ENCODE data around the gene NOS2. TPM values are rescaled to one million over a fixed set of nuclear protein-coding genes. Genes with fewer than 3 reads are reported as not detected.
"Not testable (repeated sequence)": the region's sequence is repeated elsewhere in the genome, so short reads cannot be mapped to it uniquely, and the experiment has no call there.

Gene NOS2
- total and polyA plus RNA-seq, 2 donors (not counting 1 experiment from before 2014, with no cell fraction given) = under 0.01 TPM; not detected in 1

- no peak for DNase-seq (ENCODE audit: low read depth in 2 of 2)
- Histone ChIP-seq H3K4me2 (ENCODE audit: extremely low read depth, insufficient read depth, low read length) (no peak overlapping the region), H3K27me3 (ENCODE audit: control insufficient read depth, insufficient read depth, low read length) (no peaks in the 10 kb centered on the region), H3K79me2 (ENCODE audit: control insufficient read depth, insufficient read depth, low read length) (no peaks in the 10 kb centered on the region), H3K27ac (ENCODE audit: insufficient read depth, low read length) (no peak overlapping the region), H2AFZ (ENCODE audit: low read length) (no peak overlapping the region), H3K9ac (ENCODE audit: insufficient read depth, low read length) (no peak overlapping the region), H3K9me3 (ENCODE audit: control insufficient read depth, insufficient read depth, low read depth, low read length) (no peaks in the 10 kb centered on the region), H4K20me1 (ENCODE audit: control insufficient read depth, extremely low read depth, insufficient read depth, low read length) (no peaks in the 10 kb centered on the region), H3K36me3 (ENCODE audit: control insufficient read depth, insufficient read depth, low read length) (no peaks in the 10 kb centered on the region), H3K4me1 (ENCODE audit: control insufficient read depth, extremely low read depth, insufficient read depth, low read length) (no peaks in the 10 kb centered on the region), H3K4me3 (replicated peaks in 1 of 4; ENCODE audit: control extremely low read depth in 1 of 4, insufficient read depth in 1 of 4, low read depth in 3 of 4, low read length in 4 of 4) (no peak overlapping the region)
- no peak for TF ChIP-seq EZH2 (IDR thresholded peaks at IDR 0.05; ENCODE audit: low read length, missing control alignments)
- TF ChIP-seq, protein P1, sequence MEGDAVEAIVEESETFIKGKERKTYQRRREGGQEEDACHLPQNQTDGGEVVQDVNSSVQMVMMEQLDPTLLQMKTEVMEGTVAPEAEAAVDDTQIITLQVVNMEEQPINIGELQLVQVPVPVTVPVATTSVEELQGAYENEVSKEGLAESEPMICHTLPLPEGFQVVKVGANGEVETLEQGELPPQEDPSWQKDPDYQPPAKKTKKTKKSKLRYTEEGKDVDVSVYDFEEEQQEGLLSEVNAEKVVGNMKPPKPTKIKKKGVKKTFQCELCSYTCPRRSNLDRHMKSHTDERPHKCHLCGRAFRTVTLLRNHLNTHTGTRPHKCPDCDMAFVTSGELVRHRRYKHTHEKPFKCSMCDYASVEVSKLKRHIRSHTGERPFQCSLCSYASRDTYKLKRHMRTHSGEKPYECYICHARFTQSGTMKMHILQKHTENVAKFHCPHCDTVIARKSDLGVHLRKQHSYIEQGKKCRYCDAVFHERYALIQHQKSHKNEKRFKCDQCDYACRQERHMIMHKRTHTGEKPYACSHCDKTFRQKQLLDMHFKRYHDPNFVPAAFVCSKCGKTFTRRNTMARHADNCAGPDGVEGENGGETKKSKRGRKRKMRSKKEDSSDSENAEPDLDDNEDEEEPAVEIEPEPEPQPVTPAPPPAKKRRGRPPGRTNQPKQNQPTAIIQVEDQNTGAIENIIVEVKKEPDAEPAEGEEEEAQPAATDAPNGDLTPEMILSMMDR (conservative IDR thresholded peaks at IDR 0.05 in 1 of 2, IDR thresholded peaks at IDR 0.05 in 1 of 2; ENCODE audit: low read depth in 1 of 2, low read length in 2 of 2) = no peak
Measured at GRCh38 chr17:27825459-27825858, 25.1 kb upstream of the NOS2 start.

- H3K79me2 ChIP-seq (ENCODE audit: control insufficient read depth, insufficient read depth, low read length) = no peaks in the 10 kb centered on the region
- H3K36me3 ChIP-seq (ENCODE audit: control insufficient read depth, insufficient read depth, low read length) = no peaks in the 10 kb centered on the region
- no peaks in the 10 kb centered on the region for H3K27me3 ChIP-seq (ENCODE audit: control insufficient read depth, insufficient read depth, low read length)
- no peak for DNase-seq (ENCODE audit: low read depth in 2 of 2)
- H3K4me2 ChIP-seq (ENCODE audit: extremely low read depth, insufficient read depth, low read length) = no peak overlapping the region
- no peaks in the 10 kb centered on the region for H3K9me3 ChIP-seq (ENCODE audit: control insufficient read depth, insufficient read depth, low read depth, low read length)
- no peak overlapping the region for H3K4me3 ChIP-seq (replicated peaks in 1 of 4; ENCODE audit: control extremely low read depth in 1 of 4, insufficient read depth in 1 of 4, low read depth in 3 of 4, low read length in 4 of 4)
- no peaks in the 10 kb centered on the region for H3K4me1 ChIP-seq (ENCODE audit: control insufficient read depth, extremely low read depth, insufficient read depth, low read length)
- no peak overlapping the region for H3K9ac ChIP-seq (ENCODE audit: insufficient read depth, low read length)
- no peaks in the 10 kb centered on the region for H4K20me1 ChIP-seq (ENCODE audit: control insufficient read depth, extremely low read depth, insufficient read depth, low read length)
- H3K27ac ChIP-seq (ENCODE audit: insufficient read depth, low read length) = no peak overlapping the region
- no peak overlapping the region for H2AFZ ChIP-seq (ENCODE audit: low read length)
- TF ChIP-seq, protein P1 (conservative IDR thresholded peaks at IDR 0.05 in 1 of 2, IDR thresholded peaks at IDR 0.05 in 1 of 2; ENCODE audit: low read depth in 1 of 2, low read length in 2 of 2) = no peak
- no peak for TF ChIP-seq EZH2 (IDR thresholded peaks at IDR 0.05; ENCODE audit: low read length, missing control alignments)
Measured at GRCh38 chr17:27824745-27825144, 24.4 kb upstream of the NOS2 start.

DNA sequence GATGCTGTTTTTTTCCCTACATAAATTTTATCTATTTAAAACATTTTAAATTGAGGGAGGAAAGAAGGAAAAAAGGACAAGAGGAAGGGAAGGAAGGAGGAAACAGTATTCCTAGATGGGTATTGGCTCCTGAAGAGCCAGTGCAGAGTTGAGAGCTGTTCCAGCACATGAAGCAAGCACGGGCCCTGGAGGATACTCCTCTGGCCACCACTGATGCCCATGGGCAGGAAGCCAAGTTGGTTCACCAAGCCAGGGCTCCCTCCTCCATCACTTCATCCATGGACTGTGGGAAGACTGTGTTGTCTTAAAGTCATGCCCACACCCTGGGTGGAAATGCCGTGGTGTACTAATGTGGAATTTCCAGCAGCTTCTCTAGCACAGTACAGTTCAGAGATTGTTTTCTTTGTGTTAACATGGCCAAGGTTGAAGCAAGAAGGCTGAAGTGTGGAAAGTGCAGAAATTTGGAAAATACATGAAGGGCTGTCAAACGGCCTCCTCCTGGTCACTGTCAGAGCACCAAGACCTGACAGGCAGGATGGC lies 23.9 kb upstream of the NOS2 start:
- H3K4me1 ChIP-seq (ENCODE audit: control insufficient read depth, extremely low read depth, insufficient read depth, low read length) = no peaks in the 10 kb centered on the region
- H3K9ac ChIP-seq (ENCODE audit: insufficient read depth, low read length) = no peak overlapping the region
- no peak overlapping the region for H3K4me3 ChIP-seq (replicated peaks in 1 of 4; ENCODE audit: control extremely low read depth in 1 of 4, insufficient read depth in 1 of 4, low read depth in 3 of 4, low read length in 4 of 4)
- H3K79me2 ChIP-seq (ENCODE audit: control insufficient read depth, insufficient read depth, low read length) = no peaks in the 10 kb centered on the region
- H3K36me3 ChIP-seq (ENCODE audit: control insufficient read depth, insufficient read depth, low read length) = no peaks in the 10 kb centered on the region
- DNase-seq (ENCODE audit: low read depth in 2 of 2) = no peak
- H3K27me3 ChIP-seq (ENCODE audit: control insufficient read depth, insufficient read depth, low read length) = no peaks in the 10 kb centered on the region
- TF ChIP-seq, protein P1 (conservative IDR thresholded peaks at IDR 0.05 in 1 of 2, IDR thresholded peaks at IDR 0.05 in 1 of 2; ENCODE audit: low read depth in 1 of 2, low read length in 2 of 2) = no peak
- TF ChIP-seq EZH2 (IDR thresholded peaks at IDR 0.05; ENCODE audit: low read length, missing control alignments) = no peak
- H3K9me3 ChIP-seq (ENCODE audit: control insufficient read depth, insufficient read depth, low read depth, low read length) = no peaks in the 10 kb centered on the region
- H3K27ac ChIP-seq (ENCODE audit: insufficient read depth, low read length) = no peak overlapping the region
- H4K20me1 ChIP-seq (ENCODE audit: control insufficient read depth, extremely low read depth, insufficient read depth, low read length) = no peaks in the 10 kb centered on the region
- H3K4me2 ChIP-seq (ENCODE audit: extremely low read depth, insufficient read depth, low read length) = no peak overlapping the region
- no peak overlapping the region for H2AFZ ChIP-seq (ENCODE audit: low read length)

DNA sequence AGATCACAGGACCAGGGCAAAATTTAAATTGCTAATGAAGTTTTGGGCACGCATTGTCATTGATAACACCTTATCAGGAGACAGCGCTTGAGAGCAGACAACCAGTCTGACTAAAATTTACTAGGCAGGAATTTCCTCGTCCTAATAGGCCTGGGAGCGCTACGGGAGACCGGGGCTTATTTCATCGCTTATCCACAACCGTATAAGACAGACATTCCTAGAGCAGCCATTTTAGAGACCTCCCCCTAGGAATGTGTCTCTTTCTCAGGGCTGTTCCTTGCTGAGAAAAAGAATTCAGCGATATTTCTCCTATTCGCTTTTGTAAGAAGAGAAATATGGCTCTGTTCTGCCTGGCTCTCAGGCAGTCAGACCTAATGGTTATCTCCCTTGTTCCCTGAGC lies 21.8 kb upstream of the NOS2 start:
- H3K79me2 ChIP-seq (ENCODE audit: control insufficient read depth, insufficient read depth, low read length) = not testable (repeated sequence)

More for the DNA sequence above, 21.8 kb upstream of the NOS2 start:
- not testable (repeated sequence) for H4K20me1 ChIP-seq (ENCODE audit: control insufficient read depth, extremely low read depth, insufficient read depth, low read length); H3K27ac ChIP-seq (ENCODE audit: insufficient read depth, low read length); H3K4me3 ChIP-seq (replicated peaks in 1 of 4; ENCODE audit: control extremely low read depth in 1 of 4, insufficient read depth in 1 of 4, low read depth in 3 of 4, low read length in 4 of 4); H3K27me3 ChIP-seq (ENCODE audit: control insufficient read depth, insufficient read depth, low read length); H2AFZ ChIP-seq (ENCODE audit: low read length); H3K9ac ChIP-seq (ENCODE audit: insufficient read depth, low read length); H3K36me3 ChIP-seq (ENCODE audit: control insufficient read depth, insufficient read depth, low read length); H3K9me3 ChIP-seq (ENCODE audit: control insufficient read depth, insufficient read depth, low read depth, low read length); DNase-seq (ENCODE audit: low read depth in 2 of 2); H3K4me2 ChIP-seq (ENCODE audit: extremely low read depth, insufficient read depth, low read length); H3K4me1 ChIP-seq (ENCODE audit: control insufficient read depth, extremely low read depth, insufficient read depth, low read length)
